Measurements from ENCODE around the gene CDC42EP5.
"Not testable (repeated sequence)": the region's sequence is repeated elsewhere in the genome, so short reads cannot be mapped to it uniquely, and the experiment has no call there.

Gene CDC42EP5

GRCh38 chr19:54477650-54478049 is 4.6 kb upstream of the CDC42EP5 start:
- no peaks in the 10 kb centered on the region for H3K36me3 Mint-ChIP-seq (ENCODE audit: low read depth)
- peaks cover 87% of the 10 kb centered on the region for H3K27me3 Mint-ChIP-seq
- no peaks in the 10 kb centered on the region for H3K9me3 Mint-ChIP-seq
- H3K4me1 Mint-ChIP-seq (ENCODE audit: low read depth): peaks cover 60% of the 10 kb centered on the region
- H3K4me3 Mint-ChIP-seq: no peak overlapping the region
- intact Hi-C loops (cut with micrococcal nuclease): loop anchor here (5.0 kb wide), 1 partner anchor 445 kb away; no protein-coding TSS in a partner anchor
- H3K27ac Mint-ChIP-seq: no peak overlapping the region

GRCh38 chr19:54475706-54476105 is 2.6 kb upstream of the CDC42EP5 start:
- no peak overlapping the region for H3K27ac Mint-ChIP-seq
- H3K4me3 Mint-ChIP-seq: no peak overlapping the region
- H3K9me3 Mint-ChIP-seq: no peaks in the 10 kb centered on the region
- peaks cover 49% of the 10 kb centered on the region for H3K4me1 Mint-ChIP-seq (ENCODE audit: low read depth)
- peaks cover 83% of the 10 kb centered on the region for H3K27me3 Mint-ChIP-seq
- H3K36me3 Mint-ChIP-seq (ENCODE audit: low read depth): no peaks in the 10 kb centered on the region
- intact Hi-C loops (cut with micrococcal nuclease): loop anchor here (5.0 kb wide), 1 partner anchor 447 kb away; no protein-coding TSS in a partner anchor

GRCh38 chr19:54473892-54474372 is 836 bp upstream of the CDC42EP5 start:
- no peaks in the 10 kb centered on the region for H3K9me3 Mint-ChIP-seq
- H3K27me3 Mint-ChIP-seq: peaks cover 88% of the 10 kb centered on the region
- intact Hi-C loops (cut with micrococcal nuclease): no loop called here
- H3K36me3 Mint-ChIP-seq (ENCODE audit: low read depth): no peaks in the 10 kb centered on the region
- peak overlapping the region; percentile 6 for H3K27ac Mint-ChIP-seq
- no peak overlapping the region for H3K4me3 Mint-ChIP-seq
- H3K4me1 Mint-ChIP-seq (ENCODE audit: low read depth): peaks cover 47% of the 10 kb centered on the region

GRCh38 chr19:54470991-54471782 is 1.9 kb downstream of the CDC42EP5 start:
- Mint-ChIP-seq H3K27me3 (peaks cover 80% of the 10 kb centered on the region), H3K9me3 (no peaks in the 10 kb centered on the region), H3K4me1 (ENCODE audit: low read depth) (peaks cover 29% of the 10 kb centered on the region), H3K27ac (peak overlapping the region; percentile 61), H3K4me3 (peak overlapping the region; percentile 31), H3K36me3 (ENCODE audit: low read depth) (no peaks in the 10 kb centered on the region)
- intact Hi-C loops (cut with micrococcal nuclease): no loop called here

- peaks cover 29% of the 10 kb centered on the region for H3K4me1 Mint-ChIP-seq (ENCODE audit: low read depth)
These were observed 2.7 kb downstream of the CDC42EP5 start for GRCh38 chr19:54470276-54470887.

GRCh38 chr19:54469496-54469934 is 3.6 kb downstream of the CDC42EP5 start:
- peaks cover 34% of the 10 kb centered on the region for H3K4me1 Mint-ChIP-seq (ENCODE audit: low read depth)
- H3K4me3 Mint-ChIP-seq: no peak overlapping the region
- peaks cover 75% of the 10 kb centered on the region for H3K27me3 Mint-ChIP-seq
- H3K36me3 Mint-ChIP-seq (ENCODE audit: low read depth): no peaks in the 10 kb centered on the region
- H3K9me3 Mint-ChIP-seq: no peaks in the 10 kb centered on the region
- H3K27ac Mint-ChIP-seq: no peak overlapping the region
- intact Hi-C loops (cut with micrococcal nuclease): no loop called here

More at GRCh38 chr19:54470276-54470887, 2.7 kb downstream of the CDC42EP5 start:
- no peaks in the 10 kb centered on the region for H3K36me3 Mint-ChIP-seq (ENCODE audit: low read depth)
- H3K4me3 Mint-ChIP-seq: no peak overlapping the region
- intact Hi-C loops (cut with micrococcal nuclease): no loop called here
- no peaks in the 10 kb centered on the region for H3K9me3 Mint-ChIP-seq
- peaks cover 80% of the 10 kb centered on the region for H3K27me3 Mint-ChIP-seq
- H3K27ac Mint-ChIP-seq: no peak overlapping the region

GRCh38 chr19:54466110-54466480 is 7.0 kb downstream of the CDC42EP5 start:
- H3K9me3 Mint-ChIP-seq; intact Hi-C loops (cut with micrococcal nuclease); H3K4me3 Mint-ChIP-seq: not testable (repeated sequence)
- Mint-ChIP-seq H3K4me1 (ENCODE audit: low read depth) (peaks cover 46% of the 10 kb centered on the region), H3K36me3 (ENCODE audit: low read depth) (peaks cover 18% of the 10 kb centered on the region), H3K27me3 (peaks cover 53% of the 10 kb centered on the region), H3K27ac (peak overlapping the region; percentile 39)

GRCh38 chr19:54465426-54466109 is 7.5 kb downstream of the CDC42EP5 start:
- intact Hi-C loops (cut with micrococcal nuclease): no loop called here
- H3K27ac Mint-ChIP-seq: peak overlapping the region; percentile 39

GRCh38 chr19:54464630-54465425 is 8.3 kb downstream of the CDC42EP5 start:
- Mint-ChIP-seq H3K4me3 (peak overlapping the region; percentile 82), H3K4me1 (ENCODE audit: low read depth) (peaks cover 45% of the 10 kb centered on the region), H3K27me3 (peaks cover 40% of the 10 kb centered on the region), H3K36me3 (ENCODE audit: low read depth) (peaks cover 31% of the 10 kb centered on the region), H3K9me3 (no peaks in the 10 kb centered on the region), H3K27ac (peak overlapping the region; percentile 95)
- intact Hi-C loops (cut with micrococcal nuclease): no loop called here

More at GRCh38 chr19:54465426-54466109, 7.5 kb downstream of the CDC42EP5 start:
- H3K4me1 Mint-ChIP-seq (ENCODE audit: low read depth): peaks cover 47% of the 10 kb centered on the region
- H3K4me3 Mint-ChIP-seq: peak overlapping the region; percentile 54
- H3K27me3 Mint-ChIP-seq: peaks cover 48% of the 10 kb centered on the region
- no peaks in the 10 kb centered on the region for H3K9me3 Mint-ChIP-seq
- peaks cover 23% of the 10 kb centered on the region for H3K36me3 Mint-ChIP-seq (ENCODE audit: low read depth)

- Mint-ChIP-seq H3K27me3 (peaks cover 33% of the 10 kb centered on the region), H3K4me3 (peak overlapping the region; percentile 82), H3K9me3 (no peaks in the 10 kb centered on the region), H3K27ac (peak overlapping the region; percentile 95), H3K4me1 (ENCODE audit: low read depth) (peaks cover 48% of the 10 kb centered on the region), H3K36me3 (ENCODE audit: low read depth) (peaks cover 38% of the 10 kb centered on the region)
- intact Hi-C loops (cut with micrococcal nuclease): no loop called here
These were observed 9.0 kb downstream of the CDC42EP5 start for GRCh38 chr19:54464044-54464629.

GRCh38 chr19:54463531-54464043 is 9.5 kb downstream of the CDC42EP5 start, which contains the start of gene LENG9:
TSS of gene LENG9 (minus strand) at chr19:54463778. CDS start at chr19:54463526, 252 bp downstream.
- intact Hi-C loops (cut with micrococcal nuclease): no loop called here
- H3K36me3 Mint-ChIP-seq (ENCODE audit: low read depth): peaks cover 43% of the 10 kb centered on the region
- H3K27ac Mint-ChIP-seq: peak within 1 kb of the TSS; percentile 95
- peaks cover 54% of the 10 kb centered on the region for H3K4me1 Mint-ChIP-seq (ENCODE audit: low read depth)
- peak within 1 kb of the TSS; percentile 82 for H3K4me3 Mint-ChIP-seq
- no peaks in the 10 kb centered on the region for H3K9me3 Mint-ChIP-seq
- peaks cover 28% of the 10 kb centered on the region for H3K27me3 Mint-ChIP-seq

- Mint-ChIP-seq H3K27me3 (peaks cover 24% of the 10 kb centered on the region), H3K27ac (peak overlapping the region; percentile 95), H3K9me3 (no peaks in the 10 kb centered on the region), H3K36me3 (ENCODE audit: low read depth) (peaks cover 50% of the 10 kb centered on the region), H3K4me3 (peak overlapping the region; percentile 82), H3K4me1 (ENCODE audit: low read depth) (peaks cover 61% of the 10 kb centered on the region)
- intact Hi-C loops (cut with micrococcal nuclease): loop anchor here (1.0 kb wide), 1 partner anchor 15 kb away; no protein-coding TSS in a partner anchor
These were observed 10.2 kb downstream of the CDC42EP5 start for GRCh38 chr19:54462655-54463530.
